DND-41 (cell line): Measurements from ENCODE around the gene ADORA2B.

Experiments
- ATAC-seq: fragments of 200-7000 bp; cut with Tn5 transposase; 3 replicates; pipeline ENCODE4 v1.9.1; 2021; ENCODE audit warnings: low read depth; ENCODE audit not compliant: insufficient read depth
- DNase-seq: peaks from one replicate; pipeline ENCODE4 v3.0.0-alpha.2; 2020
- H2AFZ ChIP-seq: 2 replicates; pipeline ENCODE4 v1.6.0; 2012; ENCODE audit warnings: low read depth, low read length
- H3K27ac ChIP-seq: 2 replicates; pipeline ENCODE4 v1.5.1; 2012; ENCODE audit warnings: low read length, inconsistent platforms
- H3K27me3 ChIP-seq: fragments of 200-600 bp; sonication (generic); 2 replicates; pipeline ENCODE4 v1.6.0; 2012; ENCODE audit warnings: low read length, mild to moderate bottlenecking, inconsistent platforms; ENCODE audit not compliant: insufficient read depth, poor library complexity
- H3K36me3 ChIP-seq: 2 replicates; pipeline ENCODE4 v1.5.1; 2012; ENCODE audit warnings: low read length, inconsistent platforms; ENCODE audit not compliant: insufficient read depth
- H3K4me1 ChIP-seq: 2 replicates; pipeline ENCODE4 v1.5.1; 2012; ENCODE audit warnings: mild to moderate bottlenecking, low read length; ENCODE audit not compliant: insufficient read depth
- H3K4me2 ChIP-seq: 2 replicates; pipeline ENCODE4 v1.6.0; 2012; ENCODE audit warnings: mild to moderate bottlenecking, moderate library complexity, low read length, inconsistent platforms; ENCODE audit not compliant: insufficient read depth
- H3K4me3 ChIP-seq, 2 experiments: fragments of 200-600 bp in 1 of 2; shearing (Covaris generic) in 1 of 2; 2 replicates each; pipeline ENCODE4 v1.5.1; 2012 to 2016; ENCODE audit warnings: inconsistent platforms in 2 of 2, low read length in 2 of 2, mild to moderate bottlenecking in 2 of 2, low read depth in 1 of 2, moderate library complexity in 1 of 2
- H3K79me2 ChIP-seq: 2 replicates; pipeline ENCODE4 v1.6.0; 2012; ENCODE audit warnings: low read length, inconsistent platforms; ENCODE audit not compliant: insufficient read depth
- H3K9ac ChIP-seq: 2 replicates; pipeline ENCODE4 v1.6.0; 2012; ENCODE audit warnings: low read depth, mild to moderate bottlenecking, inconsistent platforms, low read length, moderate library complexity
- H3K9me3 ChIP-seq: 2 replicates; pipeline ENCODE4 v1.5.1; 2012; ENCODE audit warnings: low read length, moderate library complexity, mild to moderate bottlenecking, inconsistent platforms; ENCODE audit not compliant: insufficient read depth, severe bottlenecking
- H4K20me1 ChIP-seq: 2 replicates; pipeline ENCODE4 v1.6.0; 2012; ENCODE audit warnings: low read length; ENCODE audit not compliant: insufficient read depth
- EZH2 ChIP-seq: IDR thresholded peaks from 3 replicates; pipeline ENCODE4 v1.6.1; 2012; ENCODE audit warnings: borderline replicate concordance, low read depth, mild to moderate bottlenecking, moderate library complexity, low read length, inconsistent platforms; ENCODE audit not compliant: severe bottlenecking
- TF ChIP-seq, protein P1 (sequence below): IDR thresholded peaks from 2 replicates; pipeline ENCODE4 v1.5.1; 2012; ENCODE audit warnings: borderline replicate concordance, low read length, moderate library complexity, mild to moderate bottlenecking; ENCODE audit not compliant: poor library complexity, severe bottlenecking; ENCODE audit errors: extremely low read depth

ADORA2B gene

DNA sequence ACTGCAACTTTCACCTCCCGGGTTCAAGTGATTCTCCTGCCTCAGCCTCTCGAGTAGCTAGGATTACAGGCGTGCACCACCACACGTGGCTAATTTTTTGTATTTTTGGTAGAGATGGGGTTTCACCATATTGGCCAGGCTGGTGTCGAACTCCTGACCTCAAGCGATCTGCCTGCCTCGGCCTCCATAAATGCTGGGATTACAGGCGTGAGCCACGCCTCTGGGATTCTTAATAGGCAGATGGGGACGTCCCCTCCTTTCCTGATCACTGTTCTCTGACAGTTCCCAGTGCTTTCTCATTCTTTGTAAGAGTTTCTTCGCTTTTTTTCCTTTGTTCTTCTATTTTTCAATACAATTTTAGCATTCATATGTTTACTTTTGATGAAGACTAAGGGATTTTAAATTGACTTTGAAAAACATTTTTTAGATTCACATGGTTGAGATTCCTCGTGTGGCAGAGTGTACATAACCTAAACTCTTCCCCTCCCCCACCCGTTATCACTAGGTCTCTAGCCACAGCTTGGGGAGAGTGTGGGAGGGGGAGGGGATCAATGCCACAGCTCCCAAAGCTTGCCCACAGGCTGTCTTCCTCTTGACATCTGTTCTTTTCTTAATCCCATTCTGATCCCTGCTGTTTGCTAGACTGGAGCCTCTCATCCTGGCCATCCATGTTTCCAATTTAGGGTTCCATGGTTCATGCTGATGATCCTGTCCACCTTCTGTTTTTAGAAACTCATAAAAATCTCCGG is 11.0 kb downstream of the ADORA2B start:
- Histone ChIP-seq H4K20me1 (no peaks in the 10 kb centered on the region), H3K4me3 (no peak overlapping the region), H3K27ac (no peak overlapping the region), H3K4me1 (no peaks in the 10 kb centered on the region), H3K9me3 (no peaks in the 10 kb centered on the region), H3K27me3 (no peaks in the 10 kb centered on the region), H2AFZ (no peak overlapping the region), H3K4me2 (no peak overlapping the region), H3K79me2 (no peaks in the 10 kb centered on the region), H3K9ac (no peak overlapping the region), H3K36me3 (no peaks in the 10 kb centered on the region)
- ATAC-seq (no peak), DNase-seq (no peak)
- TF ChIP-seq EZH2: no peak
- TF ChIP-seq, protein P1, sequence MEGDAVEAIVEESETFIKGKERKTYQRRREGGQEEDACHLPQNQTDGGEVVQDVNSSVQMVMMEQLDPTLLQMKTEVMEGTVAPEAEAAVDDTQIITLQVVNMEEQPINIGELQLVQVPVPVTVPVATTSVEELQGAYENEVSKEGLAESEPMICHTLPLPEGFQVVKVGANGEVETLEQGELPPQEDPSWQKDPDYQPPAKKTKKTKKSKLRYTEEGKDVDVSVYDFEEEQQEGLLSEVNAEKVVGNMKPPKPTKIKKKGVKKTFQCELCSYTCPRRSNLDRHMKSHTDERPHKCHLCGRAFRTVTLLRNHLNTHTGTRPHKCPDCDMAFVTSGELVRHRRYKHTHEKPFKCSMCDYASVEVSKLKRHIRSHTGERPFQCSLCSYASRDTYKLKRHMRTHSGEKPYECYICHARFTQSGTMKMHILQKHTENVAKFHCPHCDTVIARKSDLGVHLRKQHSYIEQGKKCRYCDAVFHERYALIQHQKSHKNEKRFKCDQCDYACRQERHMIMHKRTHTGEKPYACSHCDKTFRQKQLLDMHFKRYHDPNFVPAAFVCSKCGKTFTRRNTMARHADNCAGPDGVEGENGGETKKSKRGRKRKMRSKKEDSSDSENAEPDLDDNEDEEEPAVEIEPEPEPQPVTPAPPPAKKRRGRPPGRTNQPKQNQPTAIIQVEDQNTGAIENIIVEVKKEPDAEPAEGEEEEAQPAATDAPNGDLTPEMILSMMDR: no peak

DNA sequence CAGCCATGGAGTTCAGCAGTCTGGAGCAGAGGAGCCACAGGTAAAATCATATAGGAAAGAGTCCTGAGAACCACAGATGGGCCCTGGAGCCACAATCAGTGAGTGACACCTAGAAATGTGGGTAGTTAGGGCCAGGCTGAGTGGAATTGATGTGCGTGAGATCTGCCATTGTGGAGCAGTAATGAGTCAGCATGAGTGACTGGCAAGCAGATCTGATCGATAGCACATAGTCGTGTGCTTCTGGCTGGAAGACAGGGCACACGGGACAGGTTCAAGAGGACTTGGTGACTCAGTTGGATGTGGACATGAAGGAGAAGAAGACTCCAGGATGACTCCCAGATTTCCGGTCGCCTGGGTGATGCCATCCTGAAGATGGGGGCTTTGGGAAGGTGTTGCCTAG is 12.3 kb downstream of the ADORA2B start:
- Histone ChIP-seq H3K36me3 (no peaks in the 10 kb centered on the region), H3K9me3 (no peaks in the 10 kb centered on the region), H4K20me1 (no peaks in the 10 kb centered on the region), H3K4me3 (no peak overlapping the region), H2AFZ (no peak overlapping the region), H3K4me2 (no peak overlapping the region), H3K27ac (no peak overlapping the region), H3K9ac (no peak overlapping the region), H3K79me2 (no peaks in the 10 kb centered on the region), H3K4me1 (no peaks in the 10 kb centered on the region), H3K27me3 (no peaks in the 10 kb centered on the region)
- DNase-seq: no peak
- ATAC-seq: no peak
- TF ChIP-seq, protein P1: no peak
- TF ChIP-seq EZH2: no peak

DNA sequence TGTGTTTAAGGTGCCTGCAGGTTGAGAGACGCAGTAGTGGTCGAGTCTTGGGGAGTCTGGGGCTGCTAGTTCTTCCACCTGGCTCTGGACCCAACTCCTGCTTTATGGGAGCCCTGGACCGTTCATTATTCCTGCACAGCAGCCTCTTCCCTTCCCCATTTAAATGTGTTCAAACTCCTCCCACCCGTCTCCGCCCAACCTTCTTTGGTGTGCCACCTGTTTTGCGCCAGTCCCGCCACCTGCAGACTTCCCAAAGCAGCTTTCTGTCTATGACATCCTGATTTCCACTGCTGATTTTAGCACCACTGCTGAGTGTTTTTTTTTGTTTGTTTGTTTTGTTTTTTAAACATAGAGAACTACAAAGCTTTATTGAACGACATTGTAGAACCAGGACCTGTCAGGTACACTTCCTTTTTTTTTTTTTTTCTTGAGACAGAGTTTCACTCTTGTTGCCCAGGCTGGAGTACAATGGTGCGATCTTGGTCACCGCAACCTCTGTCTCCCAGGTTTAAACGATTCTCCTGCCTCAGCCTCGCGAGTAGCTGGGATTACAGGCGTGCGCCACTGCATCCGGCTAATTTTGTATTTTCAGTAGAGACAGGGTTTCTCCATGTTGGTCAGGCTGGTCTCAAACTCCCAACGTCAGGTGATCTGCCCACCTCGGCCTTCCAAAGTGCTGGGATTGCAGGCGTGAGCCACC is 12.8 kb downstream of the ADORA2B start:
- ATAC-seq (no peak), DNase-seq (no peak)
- H3K4me2 ChIP-seq: no peak overlapping the region
- H2AFZ ChIP-seq: no peak overlapping the region
- no peaks in the 10 kb centered on the region for H3K9me3 ChIP-seq
- H3K4me3 ChIP-seq: no peak overlapping the region
- H3K9ac ChIP-seq: no peak overlapping the region
- no peak overlapping the region for H3K27ac ChIP-seq
- no peaks in the 10 kb centered on the region for H3K4me1 ChIP-seq
- no peaks in the 10 kb centered on the region for H3K27me3 ChIP-seq
- no peaks in the 10 kb centered on the region for H3K79me2 ChIP-seq
- TF ChIP-seq EZH2: no peak
- no peaks in the 10 kb centered on the region for H4K20me1 ChIP-seq
- no peaks in the 10 kb centered on the region for H3K36me3 ChIP-seq

DNA sequence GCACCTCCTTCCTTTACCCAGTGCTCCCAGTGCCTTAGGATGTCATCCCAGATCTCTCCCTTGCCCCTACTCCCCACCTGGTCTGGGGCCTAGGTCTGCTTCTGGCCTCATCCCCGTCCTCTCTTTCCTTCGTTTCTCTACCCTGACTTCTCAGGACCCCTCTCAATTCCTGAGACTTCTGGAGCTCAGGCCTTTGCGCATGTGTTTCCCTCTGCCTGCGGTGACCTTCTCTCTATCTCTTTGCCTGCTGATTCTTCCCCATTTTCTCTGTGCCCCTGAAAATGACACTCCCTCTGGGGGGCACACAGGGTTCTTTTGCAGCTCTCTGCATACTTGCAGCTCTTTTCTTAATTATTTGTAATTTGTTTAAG is 13.5 kb downstream of the ADORA2B start:
- Histone ChIP-seq H3K27me3 (no peaks in the 10 kb centered on the region), H3K9ac (no peak overlapping the region), H3K36me3 (no peaks in the 10 kb centered on the region), H3K27ac (no peak overlapping the region), H2AFZ (no peak overlapping the region), H4K20me1 (no peaks in the 10 kb centered on the region), H3K4me1 (no peaks in the 10 kb centered on the region), H3K4me3 (no peak overlapping the region), H3K9me3 (no peaks in the 10 kb centered on the region), H3K4me2 (no peak overlapping the region), H3K79me2 (no peaks in the 10 kb centered on the region)
- no peak for ATAC-seq
- TF ChIP-seq EZH2: no peak
- TF ChIP-seq, protein P1: no peak
- DNase-seq: no peak
